GM18907 (cell line): Measurements from ENCODE around the gene DRAP1.
"Not testable (repeated sequence)": the region's sequence is repeated elsewhere in the genome, so short reads cannot be mapped to it uniquely, and the experiment has no call there.

Experiments
- ATAC-seq: cut with Tn5 transposase; IDR thresholded peaks from one replicate; pipeline ENCODE4 v1.9.1; 2021; ENCODE audit warnings: mild to moderate bottlenecking, moderate library complexity; ENCODE audit not compliant: unreplicated experiment

Gene DRAP1

GRCh38 chr11:65931773-65932557 lies 12.7 kb downstream of the DRAP1 start:
- ATAC-seq, result no peak

GRCh38 chr11:65932558-65932919 lies 13.3 kb downstream of the DRAP1 start:
- ATAC-seq, result no peak

DNA sequence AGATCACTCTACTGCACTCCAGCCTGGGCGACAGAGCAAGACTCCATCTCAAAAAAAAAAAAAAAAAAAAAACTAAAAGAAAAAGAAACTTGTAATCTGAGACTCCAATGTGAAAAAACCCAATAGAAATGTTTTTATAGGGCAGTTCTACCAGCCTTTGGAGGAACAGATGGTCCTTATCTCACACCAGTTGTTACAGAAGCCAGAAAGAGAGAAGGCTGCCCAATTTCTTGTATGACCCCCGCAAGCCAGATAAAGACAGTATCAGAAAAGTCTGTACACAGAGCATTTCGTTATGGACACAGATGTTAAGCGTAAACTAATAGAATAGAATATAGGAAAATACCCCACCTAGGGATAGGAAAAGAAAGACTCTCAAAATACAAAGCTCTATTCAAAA lies 14.8 kb downstream of the DRAP1 start:
- no peak for ATAC-seq

DNA sequence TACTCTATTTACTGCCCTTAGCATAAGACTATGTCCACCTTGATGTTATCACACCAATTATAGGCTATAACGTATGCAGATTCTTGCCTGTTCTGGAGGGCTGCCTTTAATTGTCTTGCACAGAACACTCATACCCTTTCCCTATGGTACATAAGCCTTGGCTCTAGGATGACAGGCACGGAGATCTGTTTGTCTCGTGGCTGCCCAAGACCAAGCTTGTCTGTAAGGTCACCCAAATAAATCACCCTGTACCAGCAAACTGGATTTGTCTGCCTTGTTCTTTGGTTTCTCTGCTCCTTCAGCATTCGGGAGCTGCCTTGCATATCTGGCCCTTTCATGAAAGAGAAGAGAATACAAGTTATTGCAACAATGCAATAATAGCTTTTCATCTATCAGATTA lies 18.5 kb downstream of the DRAP1 start:
- ATAC-seq, result no peak

GRCh38 chr11:65941720-65942310 lies 22.6 kb downstream of the DRAP1 start:
- ATAC-seq, result no peak

DNA sequence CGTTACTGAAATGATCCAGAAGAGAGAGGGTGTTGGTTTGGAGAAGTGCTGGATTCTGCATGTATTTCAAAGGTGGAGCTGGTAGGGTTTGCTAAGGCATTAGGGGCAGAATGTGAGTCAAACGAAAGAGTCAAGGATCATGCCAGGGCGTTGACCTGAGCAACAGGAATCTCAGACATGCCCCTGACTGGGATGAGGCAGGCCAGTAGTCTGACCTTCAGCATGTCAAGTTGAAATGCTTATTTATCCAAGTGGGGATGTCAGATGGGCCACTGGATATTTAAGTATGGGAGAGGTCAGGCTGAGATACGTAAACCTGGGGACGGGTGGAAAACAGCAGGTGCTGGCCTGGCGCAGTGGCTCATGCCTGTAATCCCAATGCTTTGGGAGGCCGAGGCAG lies 23.3 kb downstream of the DRAP1 start:
- no peak for ATAC-seq

- ATAC-seq, result no peak
These were observed 25.0 kb downstream of the DRAP1 start for GRCh38 chr11:65944191-65944590.

DNA sequence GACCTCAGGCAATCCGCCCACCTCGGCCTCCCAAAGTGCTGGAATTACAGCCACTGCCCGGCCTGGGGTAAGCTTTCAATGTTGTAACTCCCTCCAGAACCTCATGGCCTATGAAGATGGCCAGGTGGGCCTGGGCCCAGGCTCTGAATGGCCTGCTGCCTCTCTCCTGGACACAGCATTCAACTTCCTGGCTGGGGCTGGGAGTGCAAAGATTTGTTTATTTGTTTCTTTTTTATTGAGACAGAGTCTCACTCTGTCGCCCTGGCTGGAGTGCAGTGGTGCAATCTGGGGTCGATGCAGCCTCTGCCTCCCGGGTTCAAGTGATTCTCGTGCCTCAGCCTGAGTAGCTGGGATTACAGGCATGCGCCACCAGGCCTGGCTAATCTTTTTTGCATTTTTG lies 25.5 kb downstream of the DRAP1 start:
- no peak for ATAC-seq

DNA sequence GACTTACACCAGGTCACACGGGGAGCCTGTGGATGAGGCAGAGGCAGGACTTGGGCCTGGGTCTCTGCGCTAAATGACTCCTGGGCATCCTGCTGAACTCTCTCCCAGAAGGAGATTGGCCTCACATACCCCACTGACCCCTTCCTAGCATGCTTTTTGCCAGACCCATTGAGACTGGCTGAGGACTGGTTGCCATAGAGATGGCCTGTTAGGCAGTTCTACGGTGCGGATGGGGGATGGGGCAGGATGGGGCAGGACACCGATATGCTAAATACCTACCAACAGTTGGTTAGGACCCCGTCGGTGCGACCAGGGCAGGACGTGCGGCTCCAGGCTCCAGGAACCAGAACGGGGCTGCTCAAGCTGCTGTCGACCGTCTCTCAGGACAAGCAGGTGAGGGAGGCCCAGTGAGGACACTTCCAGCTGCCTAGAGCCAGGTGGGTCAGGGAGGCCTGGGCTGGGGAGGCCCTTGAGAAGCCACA lies 26.2 kb downstream of the DRAP1 start, which contains the start of gene TSGA10IP:
TSGA10IP (plus strand) TSS at position 51 of the 482 bp plus-strand sequence; CDS start at position 247, 196 bp downstream.
- ATAC-seq, result no peak

DNA sequence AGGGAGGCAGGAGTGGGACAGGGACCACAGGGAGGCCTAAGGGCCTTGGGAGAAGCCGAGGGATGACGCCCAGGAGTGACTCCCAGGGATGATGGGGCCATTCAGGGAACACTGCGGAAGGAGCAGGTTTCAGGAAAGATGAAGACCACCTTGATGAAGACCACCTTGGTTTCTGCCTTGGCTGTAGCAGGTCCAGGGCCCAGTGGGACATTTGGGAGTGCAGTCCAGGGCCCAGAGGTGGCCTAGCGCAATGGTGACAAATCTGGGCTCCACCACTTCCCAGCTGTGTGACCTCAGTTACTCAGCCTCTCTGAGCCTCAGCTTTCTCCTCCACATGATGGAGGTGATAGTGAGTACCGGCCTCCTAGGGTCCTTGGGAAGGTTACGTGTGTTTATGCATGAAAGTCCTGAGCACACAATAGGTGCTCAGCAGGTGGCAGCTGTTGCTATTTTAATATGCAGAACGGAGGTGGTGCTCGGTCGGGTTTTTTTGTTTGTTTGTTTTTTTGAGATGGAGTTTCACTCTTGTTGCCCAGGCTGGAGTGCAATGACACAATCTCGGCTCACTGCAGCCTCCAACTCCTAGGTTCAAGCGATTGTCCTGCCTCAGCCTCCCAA lies 26.8 kb downstream of the DRAP1 start:
- ATAC-seq, result no peak

DNA sequence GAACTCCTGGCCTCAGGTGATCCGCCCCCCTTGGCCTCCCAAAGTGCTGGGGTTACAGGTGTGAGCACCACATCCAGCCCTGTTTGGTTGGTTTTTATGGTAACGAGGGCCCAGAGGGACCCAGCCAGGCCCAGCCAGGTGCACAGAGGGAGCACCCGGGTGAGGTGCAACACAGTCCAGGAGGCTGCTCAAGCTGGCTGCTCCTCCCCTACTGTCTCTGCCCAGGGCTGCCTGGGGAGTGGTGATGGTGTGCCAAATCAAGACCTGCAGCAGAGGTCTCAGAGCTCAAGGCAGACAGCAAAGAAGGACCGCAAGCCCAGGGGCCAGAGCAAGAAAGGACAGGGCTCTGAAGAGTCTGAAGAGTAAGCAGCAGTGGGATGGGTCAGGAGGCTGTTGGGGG lies 27.4 kb downstream of the DRAP1 start:
- no peak for ATAC-seq

GRCh38 chr11:65947133-65947532 lies 27.9 kb downstream of the DRAP1 start:
- no peak for ATAC-seq

GRCh38 chr11:65947603-65948125 lies 28.4 kb downstream of the DRAP1 start:
- no peak for ATAC-seq

DNA sequence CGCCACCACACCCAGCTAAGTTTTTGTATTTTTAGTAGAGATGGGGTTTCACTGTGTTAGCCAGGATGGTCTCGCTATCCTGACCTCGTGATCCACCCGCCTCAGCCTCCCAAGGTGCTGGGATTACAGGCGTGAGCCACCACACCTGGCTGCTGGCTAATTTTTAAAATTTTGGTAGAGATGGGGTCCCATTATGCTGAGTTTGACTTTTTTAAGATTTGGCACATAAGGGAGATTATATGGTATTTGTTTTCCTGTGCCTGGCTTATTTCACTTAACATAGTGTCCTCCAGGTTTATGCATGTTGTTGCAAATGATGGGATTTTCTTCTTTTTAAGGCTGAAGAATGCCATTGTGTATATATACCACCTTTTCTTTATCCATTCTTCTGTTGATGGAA lies 31.5 kb downstream of the DRAP1 start:
- not testable (repeated sequence) for ATAC-seq

- not testable (repeated sequence) for ATAC-seq
These were observed 32.4 kb downstream of the DRAP1 start for GRCh38 chr11:65951641-65952040.

DNA sequence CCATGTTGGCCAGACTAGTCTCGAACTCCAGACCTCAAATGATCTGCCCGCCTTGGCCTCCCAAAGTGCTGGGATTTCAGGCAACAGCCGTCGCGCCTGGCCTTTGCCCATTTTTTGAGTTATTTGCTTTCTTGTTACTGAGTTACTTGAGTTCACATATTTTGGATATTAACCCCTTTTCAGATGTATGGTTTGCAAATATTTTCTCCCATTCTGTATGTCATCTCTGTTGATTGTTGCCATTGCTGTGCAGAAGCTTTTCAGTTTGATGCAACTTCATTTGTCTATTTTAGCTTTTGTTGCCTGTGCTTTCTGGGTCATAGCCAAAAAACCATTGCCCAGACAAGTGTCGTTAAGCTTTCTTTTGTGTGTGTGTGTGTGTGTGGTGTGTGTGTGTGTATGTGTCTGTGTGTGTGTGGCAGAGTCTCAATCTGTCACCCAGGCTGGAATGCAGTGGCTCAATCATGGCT lies 32.9 kb downstream of the DRAP1 start:
- no peak for ATAC-seq

DNA sequence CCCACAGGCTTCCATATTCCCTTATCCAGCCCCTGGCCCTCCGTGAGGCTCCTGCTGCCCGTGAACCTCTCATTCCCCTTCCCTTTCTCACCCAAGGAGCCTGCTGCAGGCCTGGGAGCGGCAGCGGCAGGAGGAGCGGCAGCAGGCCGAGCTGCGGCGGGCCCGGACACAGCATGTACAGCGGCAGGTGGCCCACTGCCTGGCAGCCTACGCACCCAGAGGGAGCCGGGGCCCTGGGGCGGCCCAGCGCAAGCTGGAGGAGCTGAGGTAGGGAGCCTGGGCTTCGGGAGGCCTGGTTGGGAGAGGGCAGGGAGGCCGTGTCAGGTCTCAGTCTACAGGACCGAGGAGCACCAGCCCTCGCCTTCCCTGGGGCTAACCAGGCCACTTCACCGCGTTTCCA lies 34.2 kb downstream of the DRAP1 start:
- ATAC-seq, result no peak

GRCh38 chr11:65954771-65955170 lies 35.5 kb downstream of the DRAP1 start:
- ATAC-seq, result no peak

GRCh38 chr11:65958291-65958690 lies 39.1 kb downstream of the DRAP1 start:
- no peak for ATAC-seq

DNA sequence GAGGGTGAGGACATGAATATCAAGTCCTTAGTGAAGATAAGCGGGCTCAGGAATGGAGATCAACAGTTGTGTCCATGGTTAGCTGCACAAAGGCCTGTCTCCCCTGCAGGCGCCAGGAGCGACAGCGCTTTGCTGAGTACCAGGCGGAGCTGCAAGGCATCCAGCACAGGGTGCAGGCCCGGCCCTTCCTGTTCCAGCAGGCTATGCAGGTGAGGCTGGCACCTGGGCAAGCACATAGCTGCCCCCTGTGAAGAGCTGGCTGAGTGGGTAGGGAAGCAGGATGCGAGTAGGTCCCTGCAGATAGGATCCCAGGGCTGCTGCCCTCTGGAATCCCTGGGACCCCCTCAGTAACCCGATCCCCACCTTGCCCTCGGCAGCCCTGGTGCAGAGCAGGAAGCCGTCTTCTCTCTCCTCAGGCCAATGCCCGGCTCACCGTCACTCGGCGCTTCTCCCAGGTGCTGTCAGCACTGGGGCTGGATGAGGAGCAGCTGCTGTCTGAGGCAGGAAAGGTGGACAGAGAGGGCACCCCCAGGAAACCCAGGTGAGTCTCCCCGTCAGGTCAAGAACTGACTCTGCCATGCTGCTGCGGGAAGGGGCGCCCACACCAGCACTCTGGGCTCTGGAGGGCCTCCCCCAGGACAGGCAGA lies 39.7 kb downstream of the DRAP1 start:
- ATAC-seq, result no peak

GRCh38 chr11:65960824-65961266 lies 41.6 kb downstream of the DRAP1 start:
- ATAC-seq, result no peak
